Astrocyte (in vitro differentiated cells and primary cell): Measurements from ENCODE around the gene IPPK.

ENCODE experiments used
- EZH2 ChIP-seq: IDR thresholded peaks from 2 replicates; pipeline ENCODE4 v1.6.1; 2012; ENCODE audit warnings: mild to moderate bottlenecking, low read length, inconsistent platforms; ENCODE audit not compliant: insufficient read depth
- TF ChIP-seq, protein P1 (sequence below): IDR thresholded peaks from 2 replicates; pipeline ENCODE4 v1.5.1; 2011; ENCODE audit warnings: low read depth, mild to moderate bottlenecking, inconsistent platforms, low read length, moderate library complexity; ENCODE audit not compliant: insufficient read depth

GRCh38 chr9:92607773-92608172 lies 62.2 kb downstream of the IPPK start:
- TF ChIP-seq EZH2, result no peak
- TF ChIP-seq, protein P1, sequence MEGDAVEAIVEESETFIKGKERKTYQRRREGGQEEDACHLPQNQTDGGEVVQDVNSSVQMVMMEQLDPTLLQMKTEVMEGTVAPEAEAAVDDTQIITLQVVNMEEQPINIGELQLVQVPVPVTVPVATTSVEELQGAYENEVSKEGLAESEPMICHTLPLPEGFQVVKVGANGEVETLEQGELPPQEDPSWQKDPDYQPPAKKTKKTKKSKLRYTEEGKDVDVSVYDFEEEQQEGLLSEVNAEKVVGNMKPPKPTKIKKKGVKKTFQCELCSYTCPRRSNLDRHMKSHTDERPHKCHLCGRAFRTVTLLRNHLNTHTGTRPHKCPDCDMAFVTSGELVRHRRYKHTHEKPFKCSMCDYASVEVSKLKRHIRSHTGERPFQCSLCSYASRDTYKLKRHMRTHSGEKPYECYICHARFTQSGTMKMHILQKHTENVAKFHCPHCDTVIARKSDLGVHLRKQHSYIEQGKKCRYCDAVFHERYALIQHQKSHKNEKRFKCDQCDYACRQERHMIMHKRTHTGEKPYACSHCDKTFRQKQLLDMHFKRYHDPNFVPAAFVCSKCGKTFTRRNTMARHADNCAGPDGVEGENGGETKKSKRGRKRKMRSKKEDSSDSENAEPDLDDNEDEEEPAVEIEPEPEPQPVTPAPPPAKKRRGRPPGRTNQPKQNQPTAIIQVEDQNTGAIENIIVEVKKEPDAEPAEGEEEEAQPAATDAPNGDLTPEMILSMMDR, result no peak
